GM21825 (cell line): ENCODE data around the gene RUNX1.

ENCODE experiments used
- ATAC-seq: cut with Tn5 transposase; IDR thresholded peaks from one replicate; pipeline ENCODE4 v1.9.1; 2021; ENCODE audit warnings: mild to moderate bottlenecking, moderate library complexity; ENCODE audit not compliant: unreplicated experiment

Gene RUNX1

DNA sequence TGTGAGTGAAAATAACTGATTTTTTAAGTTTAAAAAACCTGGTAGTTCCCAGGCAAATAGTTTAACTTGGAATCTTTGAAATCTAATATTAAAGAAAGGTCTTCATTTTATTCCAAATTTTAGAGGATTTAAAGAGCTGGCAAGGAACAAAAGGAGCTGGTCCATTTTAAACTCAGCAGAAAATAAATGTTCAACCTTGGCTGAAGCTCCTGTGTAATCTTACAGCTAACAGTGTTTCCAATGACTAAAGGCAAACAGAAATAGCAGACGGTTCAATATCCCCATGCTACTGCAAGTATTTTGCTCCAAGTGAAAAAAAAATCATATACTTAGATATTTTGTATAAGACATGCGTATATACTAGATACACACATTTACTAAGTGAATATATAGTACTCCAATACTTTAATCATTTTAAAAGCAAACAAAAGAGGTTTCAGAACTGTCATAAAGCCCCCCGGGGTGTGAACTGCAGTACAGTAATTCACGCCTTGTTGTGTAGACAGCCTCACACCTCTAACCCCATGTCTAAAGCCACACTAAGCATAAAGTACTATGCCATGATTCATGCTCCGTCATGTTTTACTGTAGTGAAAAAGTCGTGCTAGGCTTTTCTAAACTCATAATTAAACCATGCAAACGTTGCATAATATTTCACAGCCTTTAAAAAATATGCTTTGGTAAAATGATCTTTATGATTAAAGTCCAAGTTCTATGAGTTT lies 248.1 kb downstream of the RUNX1 start:
- ATAC-seq: no peak

DNA sequence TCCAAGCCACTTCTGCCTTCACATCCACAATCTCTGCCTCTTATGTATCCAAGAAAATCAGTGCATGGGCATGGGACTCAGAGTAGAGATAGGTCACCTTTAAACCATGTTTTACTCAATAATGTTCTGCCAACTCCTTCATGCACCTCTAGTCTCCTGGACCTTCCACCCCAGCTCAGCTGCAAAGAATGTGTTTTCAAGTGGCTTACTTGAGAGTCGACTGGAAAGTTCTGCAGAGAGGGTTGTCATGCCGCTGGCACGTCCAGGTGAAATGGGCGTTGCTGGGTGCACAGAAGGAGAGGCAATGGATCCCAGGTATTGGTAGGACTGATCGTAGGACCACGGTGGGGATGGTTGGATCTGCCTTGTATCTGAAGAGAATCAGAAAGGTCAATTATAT lies 250.0 kb downstream of the RUNX1 start:
- ATAC-seq: no peak

DNA sequence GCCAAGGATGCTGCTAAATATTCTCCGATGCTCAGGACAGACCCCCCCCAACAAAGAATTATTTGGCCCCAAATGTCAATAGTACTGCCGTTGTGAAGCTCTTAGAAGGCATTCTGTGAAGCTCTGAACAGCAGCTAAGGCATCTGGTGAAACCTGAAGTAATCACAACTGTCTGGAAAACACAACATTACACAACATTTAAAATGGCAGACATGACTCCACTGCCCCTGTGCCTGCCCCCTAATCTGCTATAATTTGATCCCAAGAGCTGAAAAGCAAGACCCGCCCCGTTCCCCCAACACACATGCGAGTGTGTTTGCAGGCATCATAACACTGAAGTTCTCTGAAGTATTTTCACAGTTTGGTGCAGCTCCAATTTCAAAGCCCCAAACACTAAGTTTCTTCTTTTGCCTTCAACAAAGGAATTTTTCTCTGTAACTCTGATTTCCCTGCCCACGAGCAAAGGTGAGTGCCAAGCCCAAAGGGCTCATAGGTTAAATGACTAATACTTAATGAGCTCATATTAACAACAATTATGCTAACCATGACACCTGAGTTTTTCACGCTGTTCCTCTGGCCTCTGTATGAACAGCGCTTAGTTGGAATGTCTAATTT lies 251.1 kb downstream of the RUNX1 start:
- no peak for ATAC-seq

- no peak for ATAC-seq
These were observed 251.9 kb downstream of the RUNX1 start for GRCh38 chr21:34797201-34797525.

- ATAC-seq: no peak
These were observed 252.4 kb downstream of the RUNX1 start for GRCh38 chr21:34796518-34797200.

DNA sequence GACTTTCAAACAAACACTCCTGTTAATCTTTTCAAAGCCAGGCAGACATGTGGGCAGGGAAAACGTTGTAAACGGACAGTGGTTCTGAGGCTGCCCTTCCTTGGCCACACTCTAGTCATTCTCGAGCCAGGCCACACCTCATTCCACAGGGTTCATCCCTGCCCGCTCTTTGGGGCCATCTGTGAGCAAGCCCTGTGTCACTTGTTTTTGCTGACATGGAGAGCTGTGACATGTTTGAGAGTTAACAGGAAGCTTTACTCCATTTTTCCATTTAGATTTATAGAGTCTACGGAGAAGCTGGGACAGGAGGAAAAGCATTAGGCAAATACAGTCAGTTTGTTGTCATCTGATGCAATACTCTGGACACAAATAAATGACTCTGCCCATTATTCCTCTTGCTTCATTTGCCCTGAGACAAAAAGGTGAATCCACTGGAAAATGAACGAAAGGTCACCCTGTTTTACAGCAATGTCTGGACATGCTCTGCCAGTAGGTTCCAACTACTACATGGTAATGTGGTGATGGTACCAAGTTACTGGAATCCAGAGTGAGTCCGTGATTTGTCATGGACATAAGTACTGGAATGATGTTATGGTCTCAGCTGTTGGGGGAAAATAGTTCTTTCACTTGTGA lies 253.4 kb downstream of the RUNX1 start:
- ATAC-seq: no peak

DNA sequence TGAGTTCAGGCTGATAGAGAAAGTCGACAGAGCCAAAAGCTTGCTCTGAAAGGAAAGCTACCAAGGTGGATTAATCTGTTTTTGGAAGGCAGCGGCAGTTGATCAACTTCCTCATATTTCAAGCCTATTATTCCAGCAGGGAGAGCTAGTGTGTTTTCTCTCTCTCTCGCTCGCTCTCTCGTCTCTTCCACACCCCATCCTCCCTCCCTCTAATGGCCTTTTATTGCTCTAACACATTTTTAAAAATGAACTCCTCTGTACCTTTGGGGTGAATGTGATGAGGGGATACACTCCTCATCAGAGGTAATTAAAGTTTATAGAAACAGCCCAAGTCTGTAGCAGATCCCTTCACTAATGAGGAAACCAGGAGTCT lies 253.9 kb downstream of the RUNX1 start:
- no peak for ATAC-seq

GRCh38 chr21:34794686-34795085 lies 254.4 kb downstream of the RUNX1 start:
- ATAC-seq: no peak

GRCh38 chr21:34793471-34793870 lies 255.6 kb downstream of the RUNX1 start:
- no peak for ATAC-seq

DNA sequence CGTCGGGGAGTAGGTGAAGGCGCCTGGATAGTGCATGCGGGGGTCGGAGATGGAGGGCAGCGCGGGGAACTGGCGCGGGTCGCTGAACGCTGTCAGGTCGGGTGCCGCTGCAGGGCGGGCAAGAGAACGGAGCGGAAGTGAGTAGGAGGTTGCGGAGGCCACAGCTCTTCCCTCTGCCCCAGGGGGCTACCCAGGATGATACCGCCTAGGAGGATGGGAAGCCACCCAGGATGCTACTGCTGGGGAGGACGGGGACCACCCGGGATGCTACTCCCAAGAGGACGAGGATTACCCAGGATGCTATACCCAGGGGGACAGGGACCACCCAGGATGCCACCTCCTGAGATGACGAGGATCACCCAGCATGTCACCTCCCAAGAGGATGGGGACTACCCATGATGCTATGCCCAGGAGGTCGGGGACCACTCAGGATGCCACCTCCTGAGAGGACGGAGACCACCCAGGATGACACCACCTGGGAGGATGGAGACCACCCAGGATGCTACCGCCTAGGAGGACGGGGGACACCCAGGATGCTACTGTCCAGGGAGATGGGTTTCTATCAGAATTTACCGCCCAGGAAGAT lies 256.5 kb downstream of the RUNX1 start:
- no peak for ATAC-seq

DNA sequence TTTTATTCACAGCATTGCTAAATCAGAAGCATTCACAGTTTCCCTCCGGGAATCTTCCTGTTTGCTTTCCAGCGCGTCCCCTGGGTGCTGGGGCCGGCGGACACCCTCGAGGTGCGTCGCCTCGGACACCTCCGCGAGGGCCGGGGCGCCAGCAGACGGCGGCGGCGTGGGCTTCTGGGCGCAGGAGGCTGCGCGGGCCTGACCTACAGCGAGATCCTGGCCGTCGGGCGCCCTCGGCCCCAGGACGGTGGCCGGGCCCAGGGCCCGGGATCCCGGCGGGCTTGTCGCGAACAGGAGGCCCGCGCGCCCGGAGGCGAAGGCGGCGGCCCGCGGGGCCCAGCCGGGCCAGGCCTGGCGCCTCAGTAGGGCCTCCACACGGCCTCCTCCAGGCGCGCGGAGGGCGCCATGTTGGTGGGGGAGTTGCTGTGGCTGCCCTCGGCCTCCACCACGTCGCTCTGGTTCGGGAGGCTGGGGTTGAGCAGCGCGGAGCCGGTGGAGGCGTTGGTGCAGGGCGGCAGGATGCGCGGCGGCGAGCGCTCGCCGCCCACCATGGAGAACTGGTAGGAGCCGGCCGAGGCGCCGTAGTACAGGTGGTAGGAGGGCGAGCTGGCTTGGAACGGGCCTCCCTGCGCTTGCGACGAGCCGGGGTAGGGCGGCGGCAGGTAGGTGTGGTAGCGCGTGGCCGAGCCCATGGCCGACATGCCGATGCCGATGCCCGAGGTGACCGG lies 257.2 kb downstream of the RUNX1 start:
- no peak for ATAC-seq

DNA sequence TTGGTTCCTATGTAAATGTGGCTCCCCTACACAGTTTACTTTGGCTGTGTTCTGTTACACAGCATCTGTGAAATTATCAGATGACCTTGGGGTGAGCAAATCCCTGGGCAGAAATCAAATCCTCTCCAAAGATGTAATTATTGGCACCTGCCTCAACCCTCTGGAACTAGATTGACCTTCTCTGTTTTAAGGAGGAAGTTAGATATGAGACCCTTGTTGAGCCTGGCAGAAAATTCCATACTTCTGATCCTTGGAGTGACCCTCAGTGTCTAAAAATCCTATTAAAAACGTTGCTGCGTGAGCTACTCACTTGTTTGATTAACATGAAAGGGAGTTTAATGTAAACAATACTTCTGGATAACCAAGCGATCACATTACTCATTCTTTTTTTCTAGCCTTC lies 258.3 kb downstream of the RUNX1 start:
- no peak for ATAC-seq

- ATAC-seq: no peak
These were observed 258.8 kb downstream of the RUNX1 start for GRCh38 chr21:34790341-34790740.

GRCh38 chr21:34788879-34789278 lies 260.2 kb downstream of the RUNX1 start:
- no peak for ATAC-seq

- no peak for ATAC-seq
These were observed 265.3 kb downstream of the RUNX1 start for GRCh38 chr21:34783815-34784214.

GRCh38 chr21:34782506-34783360 lies 266.4 kb downstream of the RUNX1 start:
- no peak for ATAC-seq

DNA sequence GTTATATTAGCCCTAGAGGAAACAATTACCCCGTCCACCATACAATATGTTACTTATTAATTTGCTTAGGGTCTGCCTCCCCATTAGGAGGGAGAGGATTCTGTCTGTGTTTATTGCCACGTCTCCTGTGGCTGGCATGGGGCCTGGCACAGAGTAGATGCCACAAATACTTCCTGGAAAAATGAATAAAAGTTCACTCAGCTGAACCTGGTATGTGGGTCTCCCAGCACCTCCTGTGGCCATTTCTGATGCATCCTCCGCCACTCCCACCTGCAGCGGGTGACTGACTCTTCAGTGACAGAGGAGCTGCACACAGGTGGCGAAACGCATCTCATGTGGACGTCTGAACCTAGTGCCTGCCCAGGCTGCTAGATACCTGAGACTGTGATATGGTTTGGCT lies 267.6 kb downstream of the RUNX1 start:
- no peak for ATAC-seq

DNA sequence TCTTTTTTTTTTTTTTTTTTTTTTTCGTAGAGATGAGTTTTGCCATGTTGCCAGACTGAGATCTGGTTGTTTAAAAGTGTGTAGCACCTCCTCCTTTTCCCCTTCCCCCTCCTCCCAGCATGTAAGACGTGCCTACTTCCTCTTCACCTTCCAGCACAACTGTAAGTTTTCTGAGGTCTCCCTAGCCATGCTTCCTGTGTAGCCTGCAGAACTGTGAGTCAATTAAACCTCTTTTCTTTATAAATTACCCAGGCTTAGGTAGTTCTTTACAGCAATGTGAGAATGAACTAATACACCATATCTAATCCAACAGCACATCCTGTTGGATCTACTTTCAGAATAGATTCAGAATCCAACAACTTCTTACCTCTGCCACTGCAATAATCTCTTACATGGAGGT lies 269.2 kb downstream of the RUNX1 start:
- no peak for ATAC-seq

DNA sequence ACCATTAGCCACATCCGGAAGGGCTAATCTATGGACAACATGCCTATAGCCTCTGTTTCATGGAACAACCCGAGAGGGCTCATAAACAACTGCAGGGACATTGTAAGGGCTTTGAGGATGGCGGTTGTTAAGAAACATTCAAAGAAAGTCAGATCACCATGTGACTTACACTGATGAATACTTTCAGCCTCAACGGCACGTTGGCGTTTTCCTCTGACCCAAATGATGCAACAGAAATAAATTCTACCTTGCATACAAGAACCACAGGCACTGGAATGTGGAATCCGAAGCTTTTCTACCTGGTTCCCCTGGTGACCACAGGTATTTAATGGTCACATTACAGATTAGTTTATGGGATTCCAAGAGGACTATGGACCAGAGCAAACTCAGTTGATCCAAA lies 273.3 kb downstream of the RUNX1 start:
- no peak for ATAC-seq

- ATAC-seq: no peak
These were observed 274.4 kb downstream of the RUNX1 start for GRCh38 chr21:34774750-34775149.
